Activated CD4-positive, alpha-beta T cell treated with anti-CD3 and anti-CD28 coated beads for 4 hours (primary cell): ENCODE data around the gene CD59.

Experiments used
- DNase-seq, 2 donors: peaks; one replicate each; pipeline ENCODE4 v3.0.0-alpha.2; 2020

The CD59 gene, protein sequence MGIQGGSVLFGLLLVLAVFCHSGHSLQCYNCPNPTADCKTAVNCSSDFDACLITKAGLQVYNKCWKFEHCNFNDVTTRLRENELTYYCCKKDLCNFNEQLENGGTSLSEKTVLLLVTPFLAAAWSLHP

DNA sequence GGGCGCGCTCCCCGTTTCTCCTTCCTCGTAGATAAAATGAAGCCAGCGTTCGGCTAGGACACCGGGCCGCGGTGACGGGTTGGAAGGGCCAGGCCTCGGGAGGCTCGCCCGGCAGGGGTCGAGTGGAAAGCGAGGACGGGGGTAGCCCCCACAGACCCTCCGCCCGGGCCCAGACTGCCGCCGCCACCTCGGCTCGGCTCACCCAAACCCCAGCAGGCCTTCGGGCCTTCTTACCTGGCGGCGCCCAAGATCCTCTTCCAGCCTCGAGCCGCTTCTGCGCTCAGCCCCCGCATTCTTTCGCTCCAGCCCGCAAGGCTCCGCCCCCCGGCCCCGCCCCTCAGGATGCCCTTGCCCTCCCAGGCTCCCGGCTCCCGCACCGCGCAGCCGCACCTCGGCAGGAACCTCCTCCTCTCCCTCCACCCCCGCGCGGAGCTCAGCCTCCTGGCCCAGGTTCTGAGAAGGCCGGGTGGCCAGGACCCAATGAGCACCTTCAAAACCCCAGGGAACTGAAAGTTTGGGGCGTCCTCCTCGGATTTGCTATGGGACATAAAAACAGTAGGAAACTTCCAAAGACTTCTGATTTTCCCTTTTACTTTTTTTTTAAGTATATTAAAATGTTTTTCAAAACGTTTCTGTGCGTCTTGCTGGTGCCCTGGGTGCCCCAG, at the start of gene CD59:
Gene CD59, minus strand, starts transcription at position 276 of the 665 bp plus-strand sequence. CDS start 13,978 bp downstream, outside the sequence.
- peak; percentile 94 for DNase-seq

DNA sequence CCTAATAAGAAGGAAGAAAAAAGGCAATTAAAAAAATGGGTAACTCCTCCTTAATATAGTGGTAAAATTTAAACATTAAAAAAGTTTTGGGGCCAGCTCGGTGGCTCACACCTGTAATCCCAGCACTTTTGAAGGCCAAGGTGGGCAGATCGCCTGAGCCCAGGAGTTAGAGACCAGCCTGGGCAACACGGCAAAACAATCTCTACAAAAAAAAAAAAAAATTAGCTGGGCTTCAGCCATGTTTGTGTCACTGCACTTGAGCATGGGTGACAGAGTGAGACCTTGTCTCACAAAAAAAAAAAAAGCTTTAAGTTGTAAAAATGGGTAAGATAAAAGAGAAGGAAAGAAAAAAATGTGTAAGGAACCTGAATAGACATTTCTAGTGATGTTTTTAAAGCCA, 49.4 kb upstream of the CD59 start:
- DNase-seq: no peak

DNA sequence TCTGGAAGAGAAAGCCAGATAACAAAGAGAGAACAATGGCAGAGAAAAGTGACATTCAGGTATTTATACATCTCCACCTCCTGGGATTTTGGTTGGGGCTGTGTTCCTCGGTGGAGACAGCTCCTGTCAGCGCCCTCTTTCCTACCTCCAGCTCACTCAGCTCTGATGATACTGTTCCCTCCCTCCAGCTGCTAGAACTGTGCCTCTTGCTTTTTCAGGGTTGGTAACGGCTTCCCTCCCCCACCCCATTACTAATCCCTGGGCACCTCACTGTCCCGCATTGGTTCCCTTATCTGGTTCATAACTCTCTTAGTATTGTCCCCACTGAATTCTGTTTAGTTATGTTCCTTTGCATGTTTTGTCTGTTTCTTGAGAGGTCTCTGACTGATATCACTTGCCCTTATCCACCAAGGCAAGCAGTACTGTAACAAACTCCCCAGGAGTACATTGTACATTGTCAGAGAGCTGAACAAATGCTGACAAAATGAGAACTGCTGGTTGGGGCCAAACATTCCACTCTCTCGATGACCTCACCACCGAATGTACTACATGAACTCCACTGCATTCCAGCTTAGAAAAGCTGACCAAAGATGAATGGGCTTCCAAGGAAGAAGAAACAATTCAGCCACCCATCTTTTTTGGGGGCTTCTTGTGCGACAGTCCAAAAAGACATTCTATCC, 43.8 kb upstream of the CD59 start:
- DNase-seq: no peak

DNA sequence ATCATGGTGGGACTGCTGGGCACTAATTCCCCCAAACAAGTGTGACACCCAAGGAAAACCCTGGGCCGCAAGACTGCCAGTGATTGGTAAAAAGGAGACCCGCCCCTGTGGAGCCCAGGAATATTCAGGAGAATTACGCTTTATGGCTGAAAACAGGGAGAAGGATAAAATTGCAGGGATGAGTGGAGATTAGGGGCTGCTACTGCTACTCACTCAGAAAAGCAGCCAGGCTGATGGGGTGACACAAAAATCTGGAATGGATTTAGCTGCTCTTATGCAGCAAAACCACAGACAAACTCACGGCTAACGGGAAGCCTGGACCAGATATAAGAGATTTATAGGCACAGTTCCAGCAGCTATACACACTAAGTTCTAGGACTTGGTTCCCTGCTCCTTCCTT, 42.5 kb upstream of the CD59 start:
- DNase-seq: no peak

DNA sequence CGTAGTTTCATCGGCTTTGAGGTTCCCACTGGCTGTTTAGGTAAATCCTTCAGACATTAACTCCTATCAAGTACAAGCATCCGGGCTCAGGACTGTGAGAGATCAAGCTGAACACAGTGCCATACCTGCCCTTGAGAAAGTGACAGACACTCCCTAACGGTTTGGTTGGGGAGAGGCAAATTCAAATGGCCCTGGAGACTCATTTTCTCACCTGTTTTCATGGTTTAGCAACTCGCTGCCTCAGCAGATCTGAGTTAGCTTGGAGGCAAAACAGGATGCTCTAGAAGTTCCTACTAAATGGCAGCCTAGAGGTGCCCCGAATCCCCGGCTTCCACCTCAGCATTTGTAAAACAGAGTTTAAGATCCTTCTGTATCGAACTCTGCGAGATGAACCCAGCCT, 41.7 kb upstream of the CD59 start:
- DNase-seq: no peak

DNA sequence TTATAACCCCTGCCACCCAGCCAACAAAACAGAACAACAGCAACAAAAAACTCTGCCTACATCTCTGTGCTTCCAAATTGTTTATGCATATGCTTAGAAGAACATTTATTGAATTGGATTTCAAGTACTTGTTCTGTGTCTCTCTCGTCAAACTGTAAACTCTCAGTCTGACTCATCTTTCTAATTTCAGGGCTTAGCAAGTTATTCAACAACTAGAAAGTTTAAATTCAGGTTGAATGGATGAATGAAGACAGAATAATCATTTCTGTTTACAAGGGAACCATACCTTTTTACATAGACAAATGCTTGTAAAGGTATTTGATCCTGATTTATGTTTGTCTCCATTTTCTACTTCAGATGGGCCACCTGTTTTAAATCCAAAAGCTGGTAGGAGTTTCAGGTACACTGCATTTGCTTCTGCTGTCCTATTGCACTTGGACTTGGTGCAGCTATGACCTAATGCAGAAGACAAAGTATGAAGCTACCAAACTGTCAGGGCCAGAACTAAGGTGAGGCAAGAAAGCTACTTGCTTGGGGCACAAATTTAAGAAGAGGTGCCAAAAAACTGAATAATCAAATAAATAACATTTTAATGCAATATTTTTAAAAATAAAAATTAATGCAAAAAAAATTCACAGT, 39.7 kb upstream of the CD59 start:
- DNase-seq: no peak

DNA sequence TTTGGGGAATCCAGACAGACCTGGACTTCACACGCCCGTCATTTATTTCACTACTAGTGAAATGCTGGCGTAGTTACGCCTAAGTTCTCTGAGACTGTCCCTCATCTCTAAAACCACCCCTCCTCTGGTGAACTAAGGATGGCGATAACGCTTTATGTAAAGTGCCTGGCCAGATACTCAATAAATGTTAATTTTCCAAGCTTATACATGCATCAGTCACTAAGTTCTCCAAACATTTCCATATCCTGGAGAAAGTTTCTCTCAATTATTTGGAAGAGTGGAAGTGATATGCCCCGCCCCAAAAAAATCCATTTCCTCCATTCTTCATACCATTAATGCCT, 39.2 kb upstream of the CD59 start:
- no peak for DNase-seq

DNA sequence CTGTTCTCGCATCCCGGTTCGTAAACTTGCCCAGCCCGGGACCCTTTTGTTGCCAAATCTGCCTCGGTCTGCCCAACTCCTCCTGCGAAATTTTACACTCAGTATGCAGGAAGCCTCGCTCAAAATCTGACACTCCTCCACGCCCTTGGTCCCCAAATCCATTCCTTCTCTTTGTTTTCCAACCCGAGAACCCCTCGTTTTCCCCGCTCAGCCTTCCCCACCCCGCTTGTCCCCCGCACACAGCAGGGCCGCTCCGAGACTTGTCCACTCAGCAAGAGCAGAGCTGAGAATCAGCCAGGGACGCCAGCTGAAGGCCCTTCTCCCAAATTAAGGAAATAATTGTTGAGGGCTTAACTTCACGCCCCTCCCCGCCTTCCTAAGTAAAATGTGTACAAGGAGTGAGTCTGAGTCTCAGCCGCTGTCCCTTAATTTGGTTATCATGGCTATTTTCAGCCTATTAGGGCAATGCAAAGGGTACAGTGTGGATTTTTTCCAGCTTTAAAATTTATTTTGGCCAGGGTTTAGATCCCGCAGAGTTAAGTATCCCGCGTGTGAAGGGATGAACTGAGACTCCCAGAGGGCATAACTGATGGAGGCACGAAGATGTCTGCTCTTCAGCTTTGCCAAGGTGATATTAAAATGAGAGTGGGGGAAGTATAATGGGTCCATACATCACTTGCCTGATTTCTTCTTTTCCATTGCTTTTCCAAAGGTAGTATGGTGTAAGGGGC, 38.7 kb upstream of the CD59 start:
- DNase-seq: no peak

DNA sequence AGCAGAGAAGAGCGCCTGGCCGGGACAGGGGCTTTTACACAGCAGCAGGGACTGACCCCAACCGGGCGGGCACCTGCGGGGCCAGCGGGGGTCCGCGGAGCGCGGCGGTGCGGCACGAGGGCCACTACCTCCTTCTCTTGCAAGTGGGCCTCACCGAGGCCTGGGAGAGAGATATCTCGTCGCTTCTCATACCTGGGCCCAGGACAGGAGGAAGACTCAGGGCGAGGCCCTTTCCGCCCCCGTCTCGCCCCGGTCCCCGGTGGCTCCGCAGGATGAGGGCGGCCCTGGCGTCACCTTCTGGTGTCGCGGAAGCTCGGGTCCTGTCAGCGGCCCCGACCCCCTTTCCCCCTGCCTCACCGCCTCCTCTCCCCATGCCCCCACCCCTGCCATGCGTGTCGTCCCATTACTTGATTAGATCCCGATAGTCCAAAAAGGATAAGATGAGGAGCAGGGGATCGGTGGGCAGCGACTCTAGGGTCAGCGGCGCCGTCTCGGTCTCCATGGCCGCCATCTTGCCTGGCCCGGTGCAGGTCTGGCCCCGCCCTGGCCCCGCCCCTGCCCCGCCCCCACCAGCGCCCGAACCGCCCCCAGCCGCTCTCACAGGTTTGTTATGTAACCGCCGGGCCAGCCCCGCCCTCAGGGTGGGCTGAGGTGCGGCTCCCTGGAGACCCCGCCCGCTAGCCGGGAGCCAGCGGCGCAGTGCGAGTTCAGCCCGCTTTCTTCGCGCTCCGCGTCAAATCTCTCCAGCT, 37.9 kb upstream of the CD59 start, which contains the start of gene FBXO3:
Gene FBXO3, minus strand, starts transcription at position 534 of the 749 bp plus-strand sequence. Its CDS starts 23 bp downstream, at position 511.
- peak; percentile 85 to 88 for DNase-seq

DNA sequence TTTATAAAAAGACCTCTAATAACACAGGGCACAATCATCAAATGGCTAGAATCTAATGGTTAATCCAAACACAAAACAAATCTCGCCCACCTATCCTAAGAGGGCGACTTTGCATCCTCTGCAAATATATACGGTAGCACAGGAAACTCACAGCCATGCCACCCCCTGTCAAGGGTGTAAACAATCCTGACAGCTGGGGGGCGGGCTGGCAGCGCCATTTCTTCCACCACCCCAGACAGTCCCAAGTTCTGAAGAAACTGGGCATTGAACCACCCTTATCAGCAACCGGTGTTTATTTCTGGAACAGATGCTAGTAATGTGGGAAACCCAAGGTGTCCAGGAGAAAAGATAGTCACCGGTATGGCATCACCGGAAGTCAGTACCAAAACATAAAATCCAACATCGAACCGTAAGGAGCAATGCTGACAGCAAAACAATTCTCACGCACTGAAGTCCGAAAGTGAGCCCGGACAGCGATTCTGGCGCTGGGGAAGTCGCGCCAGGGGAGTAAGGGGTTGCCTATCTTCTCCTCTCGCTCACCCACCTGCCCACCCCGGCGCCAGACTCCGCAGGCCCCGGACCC, 37.3 kb upstream of the CD59 start:
- peak; percentile 14 to 23 for DNase-seq

DNA sequence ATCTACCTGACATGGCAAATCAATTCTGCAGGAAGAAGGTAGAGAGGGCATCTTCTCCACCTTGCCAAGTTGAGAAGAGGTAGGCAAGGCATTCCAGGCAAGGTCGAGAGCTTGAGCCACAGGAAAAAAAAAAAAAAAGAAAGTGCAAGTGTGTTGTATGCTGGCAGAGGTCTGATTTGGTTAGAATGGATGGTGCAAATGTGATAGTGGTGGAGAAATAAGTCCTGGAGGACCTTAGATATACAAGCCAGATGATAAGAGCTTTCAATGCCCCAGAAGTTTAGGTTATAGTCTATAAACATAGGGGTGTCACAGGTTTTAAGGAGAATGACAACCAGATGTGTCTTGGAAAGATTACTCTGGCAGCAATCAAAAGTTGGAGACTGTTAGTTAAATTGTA, 36.6 kb upstream of the CD59 start:
- no peak for DNase-seq

DNA sequence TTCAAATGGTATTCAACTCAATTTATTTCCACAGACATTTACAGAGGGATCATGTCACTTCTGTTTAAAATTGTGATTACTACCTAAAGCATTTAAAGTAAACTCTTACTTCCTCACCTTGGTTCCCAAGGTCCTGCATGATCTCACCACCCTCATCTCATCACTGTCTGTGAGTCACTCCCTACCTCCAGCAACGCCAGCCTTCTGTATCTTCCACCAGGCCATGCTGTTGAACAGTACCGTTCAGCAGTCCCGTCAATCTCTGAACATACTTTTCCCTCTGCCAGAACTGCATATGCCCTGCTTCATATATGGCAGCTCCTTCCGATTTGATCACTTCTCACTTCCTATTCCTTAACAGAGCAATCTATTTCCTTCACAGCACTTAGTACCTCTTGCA, 36.1 kb upstream of the CD59 start:
- peak in 1 of 2 donors; percentile 9 for DNase-seq

DNA sequence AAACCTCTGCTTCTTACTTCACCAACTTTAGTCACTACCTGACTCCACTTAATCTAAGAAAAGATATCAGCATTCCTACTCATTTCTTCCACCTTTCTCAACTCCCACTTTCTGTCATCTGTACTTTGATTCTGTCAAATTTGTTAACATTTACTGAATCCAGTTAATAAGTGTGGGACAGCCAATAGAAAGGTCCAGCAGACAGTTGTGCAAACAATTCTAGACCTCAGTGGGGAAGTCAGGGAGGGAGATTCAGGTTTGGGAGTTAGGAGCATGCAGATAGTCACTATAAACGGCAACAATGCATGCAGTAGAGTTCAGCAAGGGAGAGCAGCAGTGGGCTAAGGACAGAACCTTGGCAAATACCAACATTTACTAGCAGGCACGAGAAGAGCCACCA, 34.0 kb upstream of the CD59 start:
- no peak for DNase-seq

DNA sequence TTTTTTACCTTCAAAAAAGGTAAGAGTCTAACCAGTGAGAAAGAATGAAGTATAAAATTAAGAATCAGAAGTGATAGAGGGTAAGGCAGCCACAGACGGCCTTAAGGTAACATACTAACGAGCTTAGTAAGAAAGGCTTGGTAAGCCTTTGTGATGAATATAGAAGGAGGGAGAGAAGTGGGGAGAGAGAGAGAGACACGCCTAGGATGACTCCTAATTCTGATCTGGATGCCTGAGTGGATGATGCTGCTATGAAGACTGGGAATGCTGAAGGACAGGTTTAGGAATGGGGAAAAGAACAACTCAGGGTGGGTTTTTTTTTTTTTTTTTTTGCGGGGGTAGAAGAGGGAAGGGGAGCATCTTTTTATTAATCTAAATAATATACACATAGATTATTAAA, 33.3 kb upstream of the CD59 start:
- DNase-seq: no peak

DNA sequence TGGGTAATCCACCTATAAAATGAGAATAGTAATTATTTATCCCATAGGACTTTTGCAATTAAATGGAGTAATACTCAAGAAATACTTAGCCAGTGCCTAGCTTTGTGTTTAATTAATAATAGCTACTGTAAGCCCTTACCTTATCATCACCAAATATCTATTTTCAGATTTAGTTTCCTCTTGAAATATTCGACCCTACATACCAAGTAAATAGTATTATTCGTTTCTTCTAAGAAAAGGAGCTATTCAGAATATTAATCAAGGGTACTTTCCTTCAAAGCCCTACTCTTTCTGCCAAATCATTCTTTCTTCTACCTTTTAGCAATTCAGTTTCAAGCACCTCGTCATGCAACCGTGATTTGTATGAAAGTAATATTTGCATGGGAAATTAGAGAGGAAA, 31.4 kb upstream of the CD59 start:
- no peak for DNase-seq

DNA sequence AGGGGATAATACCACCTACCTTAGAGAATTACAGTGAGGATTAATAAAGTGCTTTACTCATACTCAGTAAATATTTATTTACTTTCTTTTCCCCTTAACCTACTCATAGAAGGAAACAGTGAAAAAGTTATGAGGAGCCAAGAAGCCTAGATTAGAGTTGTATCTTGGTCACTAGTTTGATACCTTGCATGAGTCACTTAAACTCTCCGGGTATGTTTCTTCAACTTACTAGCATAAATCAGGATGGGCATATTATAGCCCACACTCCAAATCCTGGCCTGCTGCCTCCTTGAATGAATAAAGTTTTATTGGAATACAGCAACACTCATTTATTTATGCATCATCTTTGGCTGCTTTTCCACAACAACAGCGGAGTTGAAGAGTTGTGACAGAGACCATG, 29.9 kb upstream of the CD59 start:
- no peak for DNase-seq

DNA sequence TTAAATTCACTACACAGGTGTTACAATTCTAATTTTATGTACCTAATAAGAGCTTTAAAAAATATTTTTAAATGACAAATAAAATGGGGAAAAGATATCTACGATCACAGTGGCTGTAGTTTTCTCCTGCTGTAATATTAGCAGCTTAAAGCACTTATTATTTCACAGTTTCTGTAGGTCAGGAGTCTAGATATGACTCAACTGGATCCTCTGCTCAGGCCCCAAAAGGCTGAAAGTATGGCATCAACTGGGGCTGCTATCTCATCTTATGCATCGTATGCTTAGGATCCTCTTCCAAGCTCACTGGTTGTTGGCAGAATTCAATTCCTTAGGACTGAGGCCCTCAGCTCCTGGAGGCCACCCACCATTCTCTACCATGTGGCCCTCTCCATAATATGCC, 25.2 kb upstream of the CD59 start:
- DNase-seq: no peak

DNA sequence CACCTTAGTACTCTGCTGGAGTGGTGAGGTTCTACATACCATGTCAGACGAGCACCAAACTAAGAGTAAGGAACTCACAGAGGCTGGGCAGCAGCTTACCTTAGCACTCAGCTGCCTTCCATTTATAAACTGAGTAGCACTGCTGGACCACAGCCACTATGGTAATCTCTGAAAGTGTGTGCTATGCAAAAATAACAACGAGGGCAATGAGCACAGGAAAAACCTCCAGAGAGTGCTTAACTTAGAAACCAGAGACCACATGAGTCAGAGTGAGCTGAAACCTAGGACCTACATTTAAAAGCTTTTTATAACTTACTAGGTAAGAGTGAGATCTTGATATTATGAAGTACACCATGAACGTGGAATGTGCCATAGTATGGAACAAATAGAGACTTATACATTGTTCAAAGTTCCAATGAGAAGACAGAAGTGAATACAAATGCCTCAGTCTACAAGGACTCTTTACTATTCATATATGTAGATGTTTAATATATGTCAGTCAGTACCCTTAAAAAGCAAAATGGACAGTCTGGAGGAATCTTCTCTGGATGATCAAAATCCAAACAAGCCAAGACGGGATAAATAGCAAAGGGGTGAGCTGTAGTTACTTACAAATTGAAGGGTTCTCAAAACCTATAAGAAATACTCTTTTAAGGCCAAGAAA, 17.2 kb upstream of the CD59 start:
- DNase-seq: no peak

DNA sequence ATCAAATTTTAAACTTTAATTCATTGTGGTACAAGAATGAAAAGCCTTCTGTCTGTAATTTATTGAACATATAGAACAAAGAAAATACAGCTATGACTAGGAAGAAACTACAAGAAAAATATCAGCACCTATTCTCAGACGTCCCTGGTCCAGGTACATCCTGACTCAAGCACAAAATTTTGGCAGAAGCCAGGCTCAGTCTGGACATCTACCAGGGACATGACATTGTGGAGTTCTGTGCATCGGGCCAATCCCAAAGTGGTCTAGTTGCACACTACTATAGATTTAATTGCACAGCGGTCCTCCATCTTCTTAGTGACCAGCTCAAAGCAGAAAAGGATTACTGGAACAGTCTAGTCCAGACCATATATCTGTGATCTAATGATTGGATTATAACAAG, 15.7 kb upstream of the CD59 start:
- DNase-seq: no peak

DNA sequence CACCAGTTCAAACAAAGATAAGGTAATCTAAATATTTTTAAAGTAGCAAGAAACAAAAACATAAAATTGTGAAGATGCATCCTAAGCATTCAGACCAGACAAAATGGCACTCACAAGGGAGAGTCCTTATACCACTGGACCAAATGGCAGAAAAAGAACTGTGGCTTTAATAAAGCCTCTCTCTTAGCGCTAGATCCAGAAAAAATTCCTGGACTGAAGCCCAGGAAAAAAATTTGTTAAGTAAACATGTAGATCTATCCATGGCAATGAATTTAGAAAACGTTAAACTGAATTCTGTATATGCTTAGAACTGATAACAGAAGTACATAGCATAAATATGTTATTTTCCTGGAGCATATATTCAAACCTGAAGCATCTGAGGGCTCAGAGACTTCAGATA, 11.8 kb upstream of the CD59 start:
- no peak for DNase-seq

DNA sequence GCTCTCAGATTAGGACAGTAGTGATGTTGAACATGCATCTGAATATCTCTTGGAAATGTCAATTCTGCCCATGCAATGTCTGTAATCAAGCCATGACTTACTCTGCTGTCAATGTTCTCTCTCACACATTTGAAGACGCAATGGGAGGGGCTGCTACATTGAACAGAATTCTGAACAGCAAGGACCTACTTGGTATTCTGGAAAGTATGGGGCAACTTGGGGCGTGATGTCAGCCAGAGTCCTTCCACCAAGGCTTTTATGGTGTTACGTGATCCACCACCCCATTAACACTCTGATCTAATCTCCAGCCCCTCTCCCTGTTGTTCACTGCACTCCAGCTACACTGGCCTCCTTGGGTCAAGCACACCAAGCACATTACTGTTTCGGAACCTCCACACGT, 7.1 kb upstream of the CD59 start:
- no peak for DNase-seq
